GM18511 (cell line): ENCODE results near the gene SHKBP1.

Experiments used
- ATAC-seq: cut with Tn5 transposase; IDR thresholded peaks from one replicate; pipeline ENCODE4 v1.9.1; 2021; ENCODE audit warnings: mild to moderate bottlenecking, moderate library complexity; ENCODE audit not compliant: unreplicated experiment

Gene SHKBP1

GRCh38 chr19:40632311-40633036 lies 55.8 kb downstream of the SHKBP1 start:
- ATAC-seq, result no peak

GRCh38 chr19:40633207-40633606 lies 56.5 kb downstream of the SHKBP1 start:
- no peak for ATAC-seq

- ATAC-seq, result no peak
Observed at GRCh38 chr19:40638327-40638726, 61.7 kb downstream of the SHKBP1 start.

GRCh38 chr19:40639638-40639982 lies 62.9 kb downstream of the SHKBP1 start:
- ATAC-seq, result no peak

GRCh38 chr19:40640744-40641143 lies 64.1 kb downstream of the SHKBP1 start:
- no peak for ATAC-seq
